22Rv1 (cell line): ENCODE measurements around the gene PHKB.
"Not testable (repeated sequence)": the region's sequence is repeated elsewhere in the genome, so short reads cannot be mapped to it uniquely, and the experiment has no call there.

ENCODE experiments used
- ZFX ChIP-seq: fragments of 450-650 bp; IDR thresholded peaks from 2 replicates; pipeline ENCODE4 v1.6.1; 2017; ENCODE audit warnings: antibody characterized with exemption, borderline replicate concordance
- TF ChIP-seq, protein P1 (sequence below): fragments of 450-650 bp; IDR thresholded peaks from 2 replicates; pipeline ENCODE4 v1.5.1; 2017; ENCODE audit warnings: mild to moderate bottlenecking

DNA sequence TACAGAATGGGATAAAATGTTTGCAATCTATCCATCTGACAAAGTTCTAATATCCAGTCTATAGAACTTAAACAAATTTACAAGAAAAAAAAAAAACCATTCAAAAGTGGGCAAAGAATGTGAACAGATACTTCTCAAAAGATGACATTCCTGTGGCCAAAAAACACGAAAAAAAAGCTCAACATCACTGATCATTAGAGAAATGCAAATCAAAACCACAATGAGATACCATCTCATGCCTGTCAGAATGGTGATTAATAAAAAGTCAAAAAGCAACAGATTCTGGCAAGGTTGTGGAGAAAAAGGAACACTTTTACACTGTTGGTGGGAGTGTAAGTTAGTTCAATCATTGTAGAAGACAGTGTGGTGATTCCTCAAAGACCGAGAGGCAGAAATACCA, 26.9 kb upstream of the PHKB start:
- TF ChIP-seq, protein P1, sequence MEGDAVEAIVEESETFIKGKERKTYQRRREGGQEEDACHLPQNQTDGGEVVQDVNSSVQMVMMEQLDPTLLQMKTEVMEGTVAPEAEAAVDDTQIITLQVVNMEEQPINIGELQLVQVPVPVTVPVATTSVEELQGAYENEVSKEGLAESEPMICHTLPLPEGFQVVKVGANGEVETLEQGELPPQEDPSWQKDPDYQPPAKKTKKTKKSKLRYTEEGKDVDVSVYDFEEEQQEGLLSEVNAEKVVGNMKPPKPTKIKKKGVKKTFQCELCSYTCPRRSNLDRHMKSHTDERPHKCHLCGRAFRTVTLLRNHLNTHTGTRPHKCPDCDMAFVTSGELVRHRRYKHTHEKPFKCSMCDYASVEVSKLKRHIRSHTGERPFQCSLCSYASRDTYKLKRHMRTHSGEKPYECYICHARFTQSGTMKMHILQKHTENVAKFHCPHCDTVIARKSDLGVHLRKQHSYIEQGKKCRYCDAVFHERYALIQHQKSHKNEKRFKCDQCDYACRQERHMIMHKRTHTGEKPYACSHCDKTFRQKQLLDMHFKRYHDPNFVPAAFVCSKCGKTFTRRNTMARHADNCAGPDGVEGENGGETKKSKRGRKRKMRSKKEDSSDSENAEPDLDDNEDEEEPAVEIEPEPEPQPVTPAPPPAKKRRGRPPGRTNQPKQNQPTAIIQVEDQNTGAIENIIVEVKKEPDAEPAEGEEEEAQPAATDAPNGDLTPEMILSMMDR = not testable (repeated sequence)
- TF ChIP-seq ZFX = not testable (repeated sequence)
